Measurements from ENCODE around the gene RNU2-63P. TPM values are rescaled to one million over a fixed set of nuclear protein-coding genes. Genes with fewer than 3 reads are reported as not detected.
A peak's percentile ranks its signal among the peaks of the same experiment; 100 is the strongest.
"Not testable (repeated sequence)": the region's sequence is repeated elsewhere in the genome, so short reads cannot be mapped to it uniquely, and the experiment has no call there.

Gene RNU2-63P
- total RNA-seq, 2 experiments from 2014 or later = 17.9 to 246 TPM

DNA sequence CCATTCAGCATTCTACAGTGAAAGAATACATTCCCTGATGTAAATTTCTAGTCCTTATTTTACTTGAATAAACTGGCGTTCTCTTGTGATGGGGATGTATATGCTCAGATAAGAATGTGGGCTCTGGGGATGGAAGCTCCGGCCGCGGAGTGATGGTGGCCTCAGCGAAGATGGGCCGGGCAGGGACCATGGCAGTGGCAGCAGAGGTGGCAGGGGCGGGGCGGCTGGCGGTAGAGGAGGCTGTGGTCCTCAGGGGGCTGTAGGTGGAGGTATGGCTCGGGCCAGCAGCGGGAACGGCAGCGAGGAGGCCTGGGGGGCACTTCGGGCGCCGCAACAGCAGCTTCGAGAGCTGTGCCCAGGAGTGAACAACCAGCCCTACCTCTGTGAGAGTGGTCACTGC, 44.0 kb downstream of the RNU2-63P start:
- H3K9me3 ChIP-seq (ENCODE audit: low read length); H3K27ac ChIP-seq (ENCODE audit: low read depth, low read length, poor library complexity, severe bottlenecking); H4K20me1 ChIP-seq (ENCODE audit: insufficient read depth, low read length); H3K4me2 ChIP-seq (ENCODE audit: low read length); BruUV-seq (replicated peaks); H3K9me2 ChIP-seq (ENCODE audit: insufficient read depth, low read length); CTCF ChIA-PET (ENCODE audit: unreplicated experiment); H3K79me2 ChIP-seq (ENCODE audit: insufficient read depth, low read depth, low read length); intact Hi-C loops (cut with micrococcal nuclease; ENCODE audit: unreplicated experiment); H3K36me3 ChIP-seq (ENCODE audit: insufficient read depth, low read length); H2AFZ ChIP-seq (ENCODE audit: low read length); H3K4me3 ChIP-seq (ENCODE audit: low read depth, low read length, poor library complexity, severe bottlenecking); POLR2A ChIA-PET; DNase-seq (ENCODE audit: low spot score); H3K4me1 ChIP-seq (ENCODE audit: insufficient read depth, low read length, poor library complexity, severe bottlenecking): not testable (repeated sequence)

Small RNAs within 50 kb of the gene (small RNA-seq; reads per million reads assigned to genes)
- gene RNU2-63P = 0.89 reads per million, percentile 41 among the genes with 10 or more reads in this experiment

Other genes with a start within 250 kb of the RNU2-63P start
- gene RGPD2, start 190.8 kb downstream of the RNU2-63P start, total RNA-seq (2014; rRNA removed; shearing (Covaris generic)) = not detected in 2 replicates
- 0.49 TPM in 1 of 2 replicates, not detected in the other for gene RGPD2, start 190.8 kb downstream of the RNU2-63P start, total RNA-seq (2022)
- gene KRCC1, start 39.2 kb upstream of the RNU2-63P start, total RNA-seq (2014; rRNA removed; shearing (Covaris generic)) = 18.7 and 22.1 TPM in 2 replicates
- gene KRCC1, start 39.2 kb upstream of the RNU2-63P start, total RNA-seq (2022) = 26.6 and 31.7 TPM in 2 replicates
- not detected in 2 replicates for gene SMYD1, start 51.3 kb upstream of the RNU2-63P start, total RNA-seq (2014; rRNA removed; shearing (Covaris generic))
- gene SMYD1, start 51.3 kb upstream of the RNU2-63P start, total RNA-seq (2022) = not detected in 2 replicates
- gene FABP1, start 111.5 kb upstream of the RNU2-63P start, total RNA-seq (2014; rRNA removed; shearing (Covaris generic)) = not detected in 2 replicates
- not detected in 2 replicates for gene FABP1, start 111.5 kb upstream of the RNU2-63P start, total RNA-seq (2022)
- not detected in 2 replicates for gene THNSL2, start 153.8 kb upstream of the RNU2-63P start, total RNA-seq (2014; rRNA removed; shearing (Covaris generic))
- gene THNSL2, start 153.8 kb upstream of the RNU2-63P start, total RNA-seq (2022) = not detected in 2 replicates